GM18505 (cell line): ENCODE data around the gene RECQL5.
"Not testable (repeated sequence)": the region's sequence is repeated elsewhere in the genome, so short reads cannot be mapped to it uniquely, and the experiment has no call there.

Source experiments
- ATAC-seq: cut with Tn5 transposase; IDR thresholded peaks from one replicate; pipeline ENCODE4 v1.9.1; 2021; ENCODE audit not compliant: unreplicated experiment
- POLR2A ChIP-seq: IDR thresholded peaks from 4 replicates; pipeline ENCODE4 v1.6.1; 2011; ENCODE audit warnings: borderline replicate concordance; ENCODE audit not compliant: insufficient read depth, insufficient read length; ENCODE audit errors: extremely low read depth

Gene RECQL5

GRCh38 chr17:75649687-75650086, 17.3 kb downstream of the RECQL5 start:
- ATAC-seq, result no peak
- TF ChIP-seq POLR2A, result no peak

DNA sequence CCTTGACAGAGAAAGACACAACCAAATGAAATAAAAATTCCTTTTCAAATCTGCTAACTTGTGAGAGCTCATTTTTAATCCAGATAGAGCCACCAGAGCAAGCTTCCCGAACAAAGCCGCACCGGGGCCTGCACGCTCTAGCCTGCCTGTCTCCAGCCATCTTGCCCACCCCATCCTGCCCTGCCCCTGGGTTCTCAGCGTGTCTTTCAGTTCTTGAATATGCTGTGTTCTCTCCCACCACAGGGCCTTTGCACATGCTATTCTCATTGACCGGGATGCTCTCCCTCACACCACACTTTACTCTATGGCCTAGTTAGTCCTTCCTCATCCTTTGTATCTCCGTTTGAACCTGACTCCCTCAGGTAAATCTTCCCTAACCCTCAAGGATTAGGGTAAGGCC, 19.0 kb downstream of the RECQL5 start:
- no peak for TF ChIP-seq POLR2A
- ATAC-seq, result no peak

DNA sequence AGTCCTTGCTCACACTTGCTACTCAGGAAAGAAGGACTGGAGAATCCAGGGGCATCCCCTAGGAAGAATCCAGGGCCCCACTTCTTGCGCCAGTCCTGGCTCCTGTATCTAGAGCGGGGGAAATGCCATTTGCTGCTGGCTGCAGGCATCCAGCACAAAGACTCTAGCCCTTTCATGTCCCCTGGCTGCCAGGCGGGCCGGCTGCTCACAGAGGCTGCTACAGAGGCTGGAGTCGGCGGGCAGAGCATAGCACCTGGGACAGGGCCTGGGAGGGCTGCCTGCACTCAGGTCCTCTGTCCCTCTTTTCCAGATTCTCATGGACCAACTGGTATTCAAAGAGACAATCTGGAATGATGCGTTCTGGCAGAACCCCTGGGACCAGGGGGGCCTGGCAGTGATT, 19.9 kb downstream of the RECQL5 start:
- TF ChIP-seq POLR2A, result no peak
- ATAC-seq, result no peak

GRCh38 chr17:75646638-75646992, 20.3 kb downstream of the RECQL5 start:
- TF ChIP-seq POLR2A, result no peak
- no peak for ATAC-seq

DNA sequence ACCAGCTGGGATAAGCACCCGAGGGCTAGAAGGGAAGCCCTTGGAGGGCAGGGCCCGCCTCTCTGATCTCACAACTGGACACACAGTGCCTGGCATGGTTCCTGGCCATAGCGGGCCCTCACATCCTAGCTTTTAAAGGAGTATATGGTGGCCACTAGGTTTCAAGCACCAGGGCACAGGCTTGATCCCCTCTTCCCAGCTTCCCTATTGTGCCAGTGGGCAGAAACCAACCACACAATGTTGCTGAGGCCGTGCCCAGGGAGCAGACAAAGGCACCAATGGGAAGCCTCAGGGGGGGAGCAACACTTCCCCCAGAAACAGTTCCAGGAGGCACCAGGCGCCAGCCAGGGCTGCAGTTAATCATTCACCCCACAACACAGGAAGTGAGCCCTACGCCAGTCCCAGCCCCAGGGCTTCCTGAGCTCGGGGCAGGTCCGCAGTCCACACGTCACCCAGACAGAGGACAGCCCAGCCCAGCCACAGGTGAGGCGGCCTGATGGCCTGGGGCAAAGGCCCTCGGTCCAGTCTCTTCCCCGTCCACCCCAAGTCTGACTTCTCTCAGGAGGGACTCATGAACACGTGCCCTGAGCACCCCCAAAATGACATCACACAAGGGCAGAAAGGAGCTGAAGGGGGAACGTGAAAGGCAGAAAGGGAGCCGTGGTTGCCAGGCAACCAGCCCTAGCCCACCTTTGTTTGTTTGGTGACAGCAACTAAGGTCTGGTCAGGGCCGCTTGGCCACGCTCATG, 20.9 kb downstream of the RECQL5 start:
- TF ChIP-seq POLR2A, result peak; percentile 26
- ATAC-seq, result peak; percentile 60

DNA sequence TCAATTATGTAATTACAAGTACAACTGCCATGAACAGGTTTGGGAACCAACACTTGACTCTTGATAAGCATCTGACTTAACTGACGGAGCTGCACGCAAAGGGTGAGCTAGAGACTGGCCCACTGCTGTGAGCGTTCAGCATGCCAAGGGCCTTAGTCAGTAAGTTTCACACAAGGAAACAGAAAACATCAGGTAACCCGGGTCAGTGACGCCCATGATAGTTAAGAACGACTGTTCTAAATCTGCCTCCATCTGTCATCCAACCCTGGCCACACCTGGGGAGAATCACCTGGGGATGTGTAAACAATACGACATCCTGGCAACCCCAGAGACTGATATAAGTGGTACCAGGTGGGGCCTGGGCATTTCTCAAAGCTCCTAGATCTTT, 21.5 kb downstream of the RECQL5 start:
- no peak for ATAC-seq
- TF ChIP-seq POLR2A, result no peak

DNA sequence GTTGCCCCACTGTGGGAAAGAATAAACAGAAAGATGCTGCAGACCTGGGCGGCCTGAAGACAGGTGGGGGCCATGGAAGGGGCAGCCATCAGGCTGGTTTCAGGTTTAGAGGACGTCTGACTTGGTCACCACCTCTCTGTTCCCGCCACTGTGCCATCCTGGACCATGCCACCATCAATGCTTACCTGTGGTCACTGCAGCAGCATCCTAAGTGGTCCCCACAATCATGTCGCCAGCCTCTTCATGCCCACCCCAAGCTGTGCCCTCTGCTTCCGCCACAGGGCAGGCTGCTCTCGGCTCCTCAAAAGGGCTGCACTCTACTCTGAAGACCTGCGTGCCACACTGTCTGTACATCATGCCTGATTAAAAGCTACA, 23.3 kb downstream of the RECQL5 start:
- no peak for ATAC-seq
- TF ChIP-seq POLR2A, result no peak

DNA sequence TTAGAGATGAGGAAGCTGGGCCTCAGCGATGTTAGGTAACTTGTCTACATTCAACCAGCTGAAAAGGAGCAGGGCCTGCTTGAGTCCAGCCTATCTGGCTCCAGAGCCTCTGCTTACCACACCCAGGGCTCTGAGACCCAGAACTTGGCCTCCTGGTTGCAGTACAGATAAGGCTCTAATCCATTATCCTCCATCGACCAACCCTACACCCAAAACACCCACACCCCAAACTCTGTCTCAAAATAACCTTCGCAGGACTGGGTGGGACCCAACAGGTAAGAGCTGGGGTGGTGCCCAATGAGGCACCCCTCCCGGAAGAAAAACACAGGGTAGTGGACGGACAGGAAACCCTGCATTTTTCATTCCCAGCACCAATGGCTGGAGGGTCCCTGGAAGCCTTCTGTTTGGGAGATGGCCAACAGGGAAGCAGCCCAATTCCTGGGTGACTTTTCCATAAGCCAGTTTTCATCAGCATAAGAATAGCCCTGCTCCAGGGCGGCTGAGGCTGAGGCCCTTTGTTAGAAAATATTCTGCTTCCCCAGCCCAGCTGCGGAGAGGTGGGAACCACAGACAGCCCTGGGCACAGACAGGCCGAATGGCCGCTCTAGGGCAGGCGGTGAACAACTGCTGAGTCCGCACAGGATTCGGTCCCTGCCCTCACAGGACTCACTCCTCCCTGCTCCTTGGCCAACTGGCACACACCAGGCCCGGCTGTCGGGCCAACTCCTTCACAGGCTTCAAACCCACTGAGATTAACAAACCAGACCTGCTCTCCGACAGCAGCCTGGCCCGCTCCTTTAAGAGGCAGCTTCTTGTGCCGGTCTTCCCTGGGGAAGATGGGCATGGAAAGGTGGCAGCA, 23.9 kb downstream of the RECQL5 start:
- ATAC-seq, result no peak
- TF ChIP-seq POLR2A, result no peak

DNA sequence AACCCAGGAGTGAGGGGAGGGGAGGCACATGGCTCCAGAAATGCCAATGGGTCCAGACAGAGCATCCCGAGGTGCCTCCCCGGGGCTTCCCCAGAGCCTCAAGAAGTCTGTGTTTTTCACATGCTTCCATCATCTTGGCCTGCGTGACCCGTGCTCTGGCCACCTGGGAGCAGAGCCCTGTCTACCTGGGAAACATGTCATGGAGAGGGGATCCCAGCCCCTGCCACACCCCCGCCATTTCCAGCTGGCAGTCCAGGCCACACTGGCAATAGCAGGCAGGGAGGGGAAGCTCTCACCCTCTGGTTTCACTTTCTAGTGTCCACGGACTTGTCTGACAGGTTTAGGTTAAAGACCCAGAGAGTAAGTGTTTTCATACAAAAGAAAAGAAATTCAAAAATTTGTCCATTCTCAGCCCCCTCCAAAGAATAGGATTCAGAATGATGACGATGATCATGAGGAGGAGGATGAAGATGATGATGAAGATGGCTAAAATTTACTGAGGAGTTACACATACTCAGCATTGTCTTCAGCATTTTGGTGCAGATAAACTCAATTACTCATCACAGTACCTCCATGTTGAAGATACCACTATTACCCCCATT, 24.7 kb downstream of the RECQL5 start:
- ATAC-seq, result no peak
- TF ChIP-seq POLR2A, result no peak

GRCh38 chr17:75641343-75641742, 25.6 kb downstream of the RECQL5 start:
- TF ChIP-seq POLR2A, result no peak
- ATAC-seq, result no peak

DNA sequence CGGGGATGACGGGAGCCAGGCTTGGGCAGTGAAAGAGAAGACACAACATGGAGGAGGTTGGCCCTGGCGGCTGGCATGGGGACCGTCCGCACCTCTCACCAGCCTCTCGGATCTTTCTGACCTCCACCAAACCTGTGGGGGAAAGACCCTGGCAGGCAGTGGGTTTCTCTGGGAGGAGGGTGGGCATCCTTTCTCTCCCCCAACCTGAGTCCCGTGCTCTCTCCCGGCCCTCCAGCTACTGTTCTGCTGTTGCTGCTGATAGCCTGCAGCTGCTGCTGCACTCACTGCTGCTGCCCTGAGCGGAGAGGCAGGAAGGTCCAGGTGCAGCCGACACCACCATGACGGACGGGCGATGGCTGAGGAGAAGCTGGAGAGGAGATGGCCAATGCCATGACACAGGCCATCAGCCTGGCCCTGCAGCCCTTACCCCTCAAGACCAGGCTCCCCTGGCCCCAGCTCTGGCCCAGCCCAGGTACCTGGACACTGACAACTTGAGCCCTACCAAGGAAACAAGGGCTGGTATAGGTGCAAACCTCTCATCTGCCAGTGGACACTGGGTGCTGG, 26.3 kb downstream of the RECQL5 start:
- ATAC-seq, result no peak
- no peak for TF ChIP-seq POLR2A

- no peak for TF ChIP-seq POLR2A
- ATAC-seq, result no peak
Observed at GRCh38 chr17:75639771-75640555, 27.0 kb downstream of the RECQL5 start.

GRCh38 chr17:75639327-75639726, 27.6 kb downstream of the RECQL5 start:
- TF ChIP-seq POLR2A, result no peak
- no peak for ATAC-seq

GRCh38 chr17:75638893-75639292, 28.1 kb downstream of the RECQL5 start:
- ATAC-seq, result no peak
- no peak for TF ChIP-seq POLR2A

DNA sequence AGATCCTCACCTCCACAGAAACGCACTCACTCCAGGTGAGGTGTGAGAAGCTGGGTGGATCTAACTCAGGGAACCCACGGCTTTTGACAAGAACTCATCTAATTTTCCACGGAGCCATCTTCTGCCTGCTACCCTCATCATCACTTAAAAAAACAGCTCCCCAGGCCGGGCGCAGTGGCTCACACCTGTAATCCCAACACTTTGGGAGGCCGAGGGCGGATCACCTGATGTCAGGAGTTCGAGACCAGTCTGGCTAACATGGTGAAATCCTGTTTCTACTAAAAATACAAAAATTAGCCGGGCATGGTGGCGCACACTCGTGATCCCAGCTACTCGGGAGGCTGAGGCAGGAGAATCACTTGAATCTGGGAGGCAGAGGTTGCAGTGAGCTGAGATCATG, 28.9 kb downstream of the RECQL5 start:
- not testable (repeated sequence) for ATAC-seq
